ENCODE results near the gene TRAPPC14.

DNA sequence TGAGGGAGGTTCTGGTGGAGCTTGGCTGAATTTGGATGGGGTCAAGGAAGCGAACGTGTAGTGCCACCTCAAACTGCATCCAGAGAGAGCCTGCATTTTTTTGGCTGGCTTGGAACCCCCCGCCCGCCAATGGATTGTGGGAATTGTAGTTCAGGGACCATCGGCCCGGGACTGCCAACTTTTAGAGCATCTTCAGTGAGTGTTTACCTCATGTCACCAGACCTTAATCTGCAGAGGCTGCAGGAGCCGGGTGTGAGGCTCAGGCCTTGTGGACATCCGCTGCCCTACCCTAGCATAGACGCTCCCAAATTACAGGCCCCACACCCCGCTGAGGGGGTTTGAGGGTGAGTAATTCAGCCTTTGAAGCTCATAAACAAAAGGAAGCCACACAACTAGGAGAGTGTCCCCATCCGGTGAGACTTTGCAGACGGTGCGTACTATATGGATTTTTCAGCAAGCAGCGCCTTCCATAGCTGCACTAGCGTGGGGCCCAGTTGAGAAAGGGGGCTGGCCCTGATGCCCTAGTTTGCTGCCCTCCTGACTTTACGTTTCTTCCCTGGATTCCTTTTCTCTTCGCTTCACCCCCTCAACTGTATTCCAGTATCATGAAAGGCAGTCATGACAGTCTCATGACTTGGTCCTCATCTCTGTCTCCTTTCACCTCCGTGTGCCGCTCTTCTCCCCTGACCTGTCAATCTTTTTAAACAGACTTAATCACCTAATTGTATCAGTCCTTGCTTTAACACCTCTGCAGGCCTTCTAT lies 38.4 kb downstream of the TRAPPC14 start:
- TF ChIP-seq, protein P1, sequence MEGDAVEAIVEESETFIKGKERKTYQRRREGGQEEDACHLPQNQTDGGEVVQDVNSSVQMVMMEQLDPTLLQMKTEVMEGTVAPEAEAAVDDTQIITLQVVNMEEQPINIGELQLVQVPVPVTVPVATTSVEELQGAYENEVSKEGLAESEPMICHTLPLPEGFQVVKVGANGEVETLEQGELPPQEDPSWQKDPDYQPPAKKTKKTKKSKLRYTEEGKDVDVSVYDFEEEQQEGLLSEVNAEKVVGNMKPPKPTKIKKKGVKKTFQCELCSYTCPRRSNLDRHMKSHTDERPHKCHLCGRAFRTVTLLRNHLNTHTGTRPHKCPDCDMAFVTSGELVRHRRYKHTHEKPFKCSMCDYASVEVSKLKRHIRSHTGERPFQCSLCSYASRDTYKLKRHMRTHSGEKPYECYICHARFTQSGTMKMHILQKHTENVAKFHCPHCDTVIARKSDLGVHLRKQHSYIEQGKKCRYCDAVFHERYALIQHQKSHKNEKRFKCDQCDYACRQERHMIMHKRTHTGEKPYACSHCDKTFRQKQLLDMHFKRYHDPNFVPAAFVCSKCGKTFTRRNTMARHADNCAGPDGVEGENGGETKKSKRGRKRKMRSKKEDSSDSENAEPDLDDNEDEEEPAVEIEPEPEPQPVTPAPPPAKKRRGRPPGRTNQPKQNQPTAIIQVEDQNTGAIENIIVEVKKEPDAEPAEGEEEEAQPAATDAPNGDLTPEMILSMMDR (IDR thresholded peaks at IDR 0.05) = no peak
- TF ChIP-seq POLR2A (IDR thresholded peaks at IDR 0.05) = no peak
